Mesodermal cell (in vitro differentiated cells): Measurements from ENCODE around the gene WLS.
A peak's percentile ranks its signal among the peaks of the same experiment; 100 is the strongest.
"Not testable (repeated sequence)": the region's sequence is repeated elsewhere in the genome, so short reads cannot be mapped to it uniquely, and the experiment has no call there.

ENCODE experiments used
- H3K27ac ChIP-seq: 2 replicates; pipeline ENCODE4 v1.7.0; 2013; ENCODE audit warnings: mild to moderate bottlenecking, low read depth, low read length, moderate library complexity; ENCODE audit not compliant: severe bottlenecking
- H3K36me3 ChIP-seq: 2 replicates; pipeline ENCODE4 v1.7.1; 2013; ENCODE audit warnings: mild to moderate bottlenecking, low read length, moderate library complexity; ENCODE audit not compliant: control insufficient read depth, insufficient read depth
- H3K4me1 ChIP-seq: one replicate; pipeline ENCODE4 v1.7.1; 2013; ENCODE audit warnings: mild to moderate bottlenecking, low read length; ENCODE audit not compliant: insufficient read depth, control insufficient read depth, poor library complexity, severe bottlenecking
- H3K4me3 ChIP-seq: 2 replicates; pipeline ENCODE4 v1.7.0; 2013; ENCODE audit warnings: low read length, control low read depth, mild to moderate bottlenecking; ENCODE audit not compliant: insufficient read depth, poor library complexity, severe bottlenecking; ENCODE audit errors: extremely low read depth
- H3K9me3 ChIP-seq: 2 replicates; pipeline ENCODE4 v1.7.1; 2013; ENCODE audit warnings: mild to moderate bottlenecking, low read length, moderate library complexity; ENCODE audit not compliant: control insufficient read depth
- WGBS, 2 experiments: methylation state at CpG; one replicate each; pipeline ENCODE4 v1.1.5; 2013; ENCODE audit warnings: missing lambda C conversion rate in 2 of 2; ENCODE audit not compliant: insufficient coverage in 2 of 2; 5-methylcytosine and 5-hydroxymethylcytosine counted together

The WLS gene

DNA sequence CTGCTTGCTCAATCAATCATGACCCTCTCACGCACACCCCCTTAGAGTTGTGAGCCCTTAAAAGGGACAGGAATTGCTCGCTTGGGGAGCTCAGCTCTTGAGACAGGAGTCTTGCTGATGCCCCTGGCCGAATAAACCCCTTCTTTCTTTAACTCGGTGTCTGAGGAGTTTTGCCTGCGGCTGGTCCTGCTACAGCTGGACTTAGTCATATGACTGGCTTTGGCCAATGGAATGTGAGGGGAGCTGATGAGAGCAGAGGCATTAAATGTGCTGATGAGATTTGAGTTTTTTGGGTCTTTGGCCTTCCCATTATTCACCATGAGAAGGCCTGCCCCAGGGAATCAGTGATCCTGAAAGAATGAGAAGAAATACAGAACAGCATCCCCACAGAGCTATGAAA is 24.5 kb upstream of the WLS start:
- H3K27ac ChIP-seq, H3K4me3 ChIP-seq, H3K36me3 ChIP-seq, H3K4me1 ChIP-seq, H3K9me3 ChIP-seq: not testable (repeated sequence)
- 86 to 87% methylated on average over 1 to 2 of the region's 5 CpGs for WGBS, 2 experiments

- Histone ChIP-seq H3K36me3 (no peaks in the 10 kb centered on the region), H3K4me3 (no peak overlapping the region), H3K9me3 (no peaks in the 10 kb centered on the region), H3K27ac (no peak overlapping the region), H3K4me1 (no peaks in the 10 kb centered on the region)
- WGBS, 2 experiments, result 67% methylated on average over 1 of the region's 3 CpGs; no CpG with 5 or more reads in 1 of the 2 experiments
These were observed 23.0 kb upstream of the WLS start for GRCh38 chr1:68255301-68255700.

DNA sequence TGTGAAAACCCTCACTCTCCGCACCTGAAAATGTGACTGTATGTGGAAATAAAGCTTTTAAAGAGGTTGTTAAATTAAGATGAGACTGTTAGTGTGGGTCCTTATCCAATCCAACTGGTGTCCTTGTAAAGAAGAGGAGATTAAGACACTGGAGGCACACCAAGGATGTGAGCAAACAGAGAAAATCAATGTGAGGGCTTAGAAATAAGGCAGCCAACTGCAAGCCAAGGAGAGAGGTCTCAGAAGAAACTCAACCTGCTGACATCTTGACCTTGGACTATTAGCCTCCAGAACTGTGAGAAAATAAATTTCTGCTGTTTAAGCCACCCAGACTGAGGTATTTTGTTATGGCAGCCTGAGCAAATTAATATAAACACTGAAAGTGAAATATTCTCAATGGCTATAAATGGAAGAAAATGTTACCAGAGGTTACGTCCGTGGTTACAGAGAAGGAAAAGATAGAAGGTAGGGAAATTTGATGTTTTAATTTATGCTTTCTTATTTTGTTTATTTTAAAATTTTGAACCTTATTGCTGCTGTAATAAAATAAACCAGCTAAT is 22.4 kb upstream of the WLS start:
- H3K36me3 ChIP-seq, result no peaks in the 10 kb centered on the region
- no peaks in the 10 kb centered on the region for H3K4me1 ChIP-seq
- H3K9me3 ChIP-seq, result no peaks in the 10 kb centered on the region
- H3K4me3 ChIP-seq, result no peak overlapping the region
- H3K27ac ChIP-seq, result no peak overlapping the region
- 89 to 100% methylated on average over 1 of the region's 3 CpGs for WGBS, 2 experiments

GRCh38 chr1:68237040-68237439 is 4.7 kb upstream of the WLS start:
- no CpG with 5 or more reads among the region's 2 CpGs for WGBS, 2 experiments
- no peaks in the 10 kb centered on the region for H3K9me3 ChIP-seq

DNA sequence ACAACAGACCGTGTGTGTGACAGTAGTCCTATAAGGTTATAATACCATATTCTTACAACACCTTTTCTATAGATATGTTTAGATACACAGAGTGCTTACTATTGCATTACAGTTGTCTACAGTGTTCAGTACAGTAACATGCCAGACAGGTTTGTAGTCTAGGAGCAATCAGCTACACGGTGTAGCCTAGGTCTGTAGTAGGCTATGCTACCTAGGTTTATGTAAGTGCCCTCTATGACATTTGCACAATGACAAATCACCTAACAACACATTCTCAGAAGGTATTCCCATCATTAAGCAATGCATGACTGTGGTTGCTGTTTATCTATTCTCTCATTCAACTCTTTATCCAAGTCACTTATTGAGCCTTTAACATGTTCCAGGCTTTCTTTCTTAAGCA is 1.8 kb upstream of the WLS start:
- Histone ChIP-seq H3K4me3 (no peak overlapping the region), H3K9me3 (no peaks in the 10 kb centered on the region), H3K4me1 (peaks cover 6% of the 10 kb centered on the region), H3K36me3 (no peaks in the 10 kb centered on the region), H3K27ac (no peak overlapping the region)
- 86% methylated on average over 1 of the region's 2 CpGs; no CpG with 5 or more reads in 1 of the 2 experiments for WGBS, 2 experiments

More at GRCh38 chr1:68237040-68237439, 4.7 kb upstream of the WLS start:
- Histone ChIP-seq H3K27ac (no peak overlapping the region), H3K4me1 (peaks cover 6% of the 10 kb centered on the region), H3K36me3 (no peaks in the 10 kb centered on the region), H3K4me3 (no peak overlapping the region)

DNA sequence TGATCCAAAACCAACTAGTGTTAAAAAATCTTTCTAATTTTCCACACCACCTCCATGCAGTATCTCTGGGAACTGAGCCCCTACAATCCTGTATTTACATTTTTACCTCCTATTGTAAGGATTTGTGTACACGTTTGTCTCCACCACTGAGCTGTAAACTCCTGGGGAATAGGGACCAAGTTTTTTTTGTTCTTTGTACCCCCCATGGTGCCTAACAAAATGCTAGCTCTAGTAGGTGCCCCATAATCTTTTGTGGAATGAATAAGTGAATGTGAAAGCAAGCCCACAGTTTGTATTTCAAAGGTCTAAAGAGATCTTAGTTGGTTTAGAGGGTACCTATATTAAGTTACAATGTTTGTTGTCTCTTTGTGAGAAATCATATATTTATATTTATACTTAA is 879 bp upstream of the WLS start:
- no CpG with 5 or more reads among the region's 1 CpG for WGBS, 2 experiments
- Histone ChIP-seq H3K4me3 (peak overlapping the region; percentile 82), H3K4me1 (peaks cover 6% of the 10 kb centered on the region), H3K27ac (no peak overlapping the region), H3K9me3 (no peaks in the 10 kb centered on the region), H3K36me3 (no peaks in the 10 kb centered on the region)

GRCh38 chr1:68231627-68232288 is 565 bp downstream of the WLS start:
- peak overlapping the region; percentile 82 for H3K4me3 ChIP-seq
- no peaks in the 10 kb centered on the region for H3K9me3 ChIP-seq
- WGBS, 2 experiments, result 0% methylated on average over 9 to 15 of the region's 31 CpGs
- H3K4me1 ChIP-seq, result peaks cover 6% of the 10 kb centered on the region
- H3K27ac ChIP-seq, result peak overlapping the region; percentile 57
- H3K36me3 ChIP-seq, result peaks cover under 1% of the 10 kb centered on the region

DNA sequence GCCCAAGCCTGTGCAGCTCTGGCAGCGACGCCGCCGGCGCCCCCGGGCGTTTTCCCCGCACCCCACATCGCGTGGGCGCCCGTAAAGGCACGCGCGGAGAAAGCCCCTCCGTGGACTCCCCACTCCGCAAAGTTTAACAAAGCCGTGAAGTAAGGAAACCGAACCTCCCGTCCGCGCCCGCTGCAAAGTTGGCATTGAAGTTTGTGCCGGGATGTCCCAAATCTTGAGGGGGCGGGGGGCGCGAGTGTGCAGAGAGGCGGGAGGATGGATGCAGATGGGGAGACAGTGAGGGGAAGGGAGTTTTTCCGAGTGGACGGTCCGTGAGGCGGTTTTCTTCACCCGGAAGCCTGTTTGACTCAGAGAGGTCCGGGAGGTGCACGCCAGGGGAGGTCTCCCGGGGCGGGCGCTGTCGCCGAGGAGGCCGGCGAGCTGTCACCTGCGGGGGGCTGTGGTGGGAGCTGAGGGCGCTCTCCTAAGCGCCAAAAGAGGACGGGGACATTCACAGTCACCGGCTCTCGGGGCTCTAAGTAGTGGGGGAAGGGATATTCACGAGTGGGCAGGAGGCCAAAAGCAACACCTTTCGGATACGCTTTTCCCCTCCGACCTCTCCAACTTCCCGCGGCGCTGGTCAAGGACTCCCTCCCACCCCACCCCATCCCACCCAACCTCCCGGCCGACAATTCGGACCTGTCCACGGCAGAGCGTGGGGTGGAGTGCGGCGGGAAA is 1.3 kb downstream of the WLS start:
- WGBS, 2 experiments, result 1% methylated on average over 19 to 25 of the region's 62 CpGs

GRCh38 chr1:68230484-68230802 is 1.9 kb downstream of the WLS start:
- WGBS, 2 experiments, result 4 to 13% methylated on average over 4 to 7 of the region's 7 CpGs
- H3K27ac ChIP-seq, result no peak overlapping the region
- H3K9me3 ChIP-seq, result no peaks in the 10 kb centered on the region
- H3K4me3 ChIP-seq, result peak overlapping the region; percentile 82
- peaks cover 6% of the 10 kb centered on the region for H3K4me1 ChIP-seq
- peaks cover 11% of the 10 kb centered on the region for H3K36me3 ChIP-seq

More for the DNA sequence above, 1.3 kb downstream of the WLS start:
- Histone ChIP-seq H3K4me1 (peaks cover 6% of the 10 kb centered on the region), H3K9me3 (no peaks in the 10 kb centered on the region), H3K27ac (no peak overlapping the region), H3K4me3 (peak overlapping the region; percentile 82), H3K36me3 (peaks cover 5% of the 10 kb centered on the region)

DNA sequence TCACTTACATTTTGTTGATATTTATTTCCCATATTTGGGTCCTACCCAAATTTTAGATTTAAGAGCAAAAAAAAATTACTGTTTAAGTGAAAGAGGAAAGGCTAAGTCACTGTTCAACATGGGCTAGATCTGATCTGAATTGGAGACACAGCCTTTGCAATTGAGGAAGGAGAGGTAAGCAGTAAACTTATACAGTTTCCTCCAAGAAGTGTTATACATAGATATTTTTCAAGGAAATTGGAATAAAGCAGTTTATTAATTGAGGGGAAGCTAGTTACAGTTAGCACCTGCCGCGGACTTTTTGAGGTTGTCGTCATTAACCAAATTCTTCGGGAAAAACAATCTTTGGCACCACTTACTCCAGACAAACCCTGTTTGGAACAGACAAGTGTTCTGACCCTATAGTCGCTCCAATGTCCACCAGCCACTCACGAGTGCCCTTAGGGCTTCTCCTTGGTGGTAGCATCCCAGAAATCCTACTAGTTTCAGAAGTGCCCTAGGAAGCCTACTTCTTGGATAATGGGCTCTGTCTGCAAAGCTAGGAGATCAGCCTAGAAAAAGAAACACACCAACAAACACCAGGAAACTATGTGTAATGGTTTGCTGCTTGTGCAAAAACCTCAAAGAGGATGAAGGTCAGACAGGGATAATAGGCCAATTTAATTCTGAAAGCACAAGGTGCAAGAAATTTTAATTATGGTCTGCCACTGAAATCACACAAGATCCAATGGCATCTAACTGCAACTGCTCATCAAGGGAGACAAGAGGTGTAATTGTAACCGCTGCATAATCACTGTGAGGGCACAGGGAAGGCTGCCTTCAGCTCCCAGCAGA is 2.5 kb downstream of the WLS start:
- peak overlapping the region; percentile 82 for H3K4me3 ChIP-seq
- H3K27ac ChIP-seq, result no peak overlapping the region
- no peaks in the 10 kb centered on the region for H3K9me3 ChIP-seq
- H3K36me3 ChIP-seq, result peaks cover 13% of the 10 kb centered on the region
- WGBS, 2 experiments, result 46 to 66% methylated on average over 6 to 7 of the region's 7 CpGs
- H3K4me1 ChIP-seq, result peaks cover 6% of the 10 kb centered on the region
